Loucy (cell line): ENCODE data around the gene CIROP.

Experiments
- EZH2phosphoT487 ChIP-seq: fragments of 200-600 bp; IDR thresholded peaks from 2 replicates; pipeline ENCODE4 v1.6.1; 2018; ENCODE audit warnings: antibody characterized with exemption, mild to moderate bottlenecking, moderate library complexity, borderline replicate concordance
- TF ChIP-seq, protein P1 (sequence below): fragments of 200-600 bp; sonication (generic); conservative IDR thresholded peaks from 2 replicates; pipeline ENCODE4 v1.5.1; 2014; ENCODE audit warnings: mild to moderate bottlenecking, antibody characterized with exemption, low read length

- TF ChIP-seq, protein P1, sequence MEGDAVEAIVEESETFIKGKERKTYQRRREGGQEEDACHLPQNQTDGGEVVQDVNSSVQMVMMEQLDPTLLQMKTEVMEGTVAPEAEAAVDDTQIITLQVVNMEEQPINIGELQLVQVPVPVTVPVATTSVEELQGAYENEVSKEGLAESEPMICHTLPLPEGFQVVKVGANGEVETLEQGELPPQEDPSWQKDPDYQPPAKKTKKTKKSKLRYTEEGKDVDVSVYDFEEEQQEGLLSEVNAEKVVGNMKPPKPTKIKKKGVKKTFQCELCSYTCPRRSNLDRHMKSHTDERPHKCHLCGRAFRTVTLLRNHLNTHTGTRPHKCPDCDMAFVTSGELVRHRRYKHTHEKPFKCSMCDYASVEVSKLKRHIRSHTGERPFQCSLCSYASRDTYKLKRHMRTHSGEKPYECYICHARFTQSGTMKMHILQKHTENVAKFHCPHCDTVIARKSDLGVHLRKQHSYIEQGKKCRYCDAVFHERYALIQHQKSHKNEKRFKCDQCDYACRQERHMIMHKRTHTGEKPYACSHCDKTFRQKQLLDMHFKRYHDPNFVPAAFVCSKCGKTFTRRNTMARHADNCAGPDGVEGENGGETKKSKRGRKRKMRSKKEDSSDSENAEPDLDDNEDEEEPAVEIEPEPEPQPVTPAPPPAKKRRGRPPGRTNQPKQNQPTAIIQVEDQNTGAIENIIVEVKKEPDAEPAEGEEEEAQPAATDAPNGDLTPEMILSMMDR = peak; percentile 78
- TF ChIP-seq EZH2phosphoT487 = no peak
Observed at GRCh38 chr14:23076785-23077408, 27.9 kb downstream of the CIROP start.
